ENCODE measurements around the gene GPAT3. TPM values are rescaled to one million over a fixed set of nuclear protein-coding genes. Genes with fewer than 3 reads are reported as not detected.

The GPAT3 gene
- total and polyA plus RNA-seq, 7 donors = 4.6 to 23.1 (median 13.0) TPM

DNA sequence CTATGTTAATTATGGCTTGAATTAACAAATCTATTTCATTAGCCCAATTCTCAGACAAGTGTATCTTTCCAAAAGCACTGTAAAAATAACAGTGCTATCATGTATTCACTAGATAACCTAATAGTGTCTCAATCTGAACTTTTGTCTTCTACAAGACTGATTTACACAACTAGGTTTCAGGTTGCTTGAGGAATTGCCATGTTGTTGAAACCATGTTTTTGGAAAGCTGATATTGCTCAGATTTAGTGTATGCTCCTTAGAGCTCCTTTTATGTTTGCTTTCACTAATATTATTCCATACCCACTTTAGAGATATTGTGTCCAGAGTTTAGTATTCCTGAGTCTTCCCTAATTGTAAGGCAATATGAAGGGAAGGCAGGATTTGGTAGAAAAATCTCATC, 70.6 kb downstream of the GPAT3 start:
- intact Hi-C loops (cut with DNase I) = no loop called here
- DNase-seq = no peak
- Histone ChIP-seq H3K27me3 (no peaks in the 10 kb centered on the region), H3K27ac (peak overlapping the region in 2 of 4 donors; percentile 68 to 71), H3K4me3 (no peak overlapping the region), H3K9me3 (no peaks in the 10 kb centered on the region), H3K4me1 (peaks cover 0 to 32% (median 23%) of the 10 kb centered on the region in 4 donors), H3K36me3 (peaks cover 0 to under 1% (median 0%) of the 10 kb centered on the region in 4 donors)
- TF ChIP-seq, protein P1, sequence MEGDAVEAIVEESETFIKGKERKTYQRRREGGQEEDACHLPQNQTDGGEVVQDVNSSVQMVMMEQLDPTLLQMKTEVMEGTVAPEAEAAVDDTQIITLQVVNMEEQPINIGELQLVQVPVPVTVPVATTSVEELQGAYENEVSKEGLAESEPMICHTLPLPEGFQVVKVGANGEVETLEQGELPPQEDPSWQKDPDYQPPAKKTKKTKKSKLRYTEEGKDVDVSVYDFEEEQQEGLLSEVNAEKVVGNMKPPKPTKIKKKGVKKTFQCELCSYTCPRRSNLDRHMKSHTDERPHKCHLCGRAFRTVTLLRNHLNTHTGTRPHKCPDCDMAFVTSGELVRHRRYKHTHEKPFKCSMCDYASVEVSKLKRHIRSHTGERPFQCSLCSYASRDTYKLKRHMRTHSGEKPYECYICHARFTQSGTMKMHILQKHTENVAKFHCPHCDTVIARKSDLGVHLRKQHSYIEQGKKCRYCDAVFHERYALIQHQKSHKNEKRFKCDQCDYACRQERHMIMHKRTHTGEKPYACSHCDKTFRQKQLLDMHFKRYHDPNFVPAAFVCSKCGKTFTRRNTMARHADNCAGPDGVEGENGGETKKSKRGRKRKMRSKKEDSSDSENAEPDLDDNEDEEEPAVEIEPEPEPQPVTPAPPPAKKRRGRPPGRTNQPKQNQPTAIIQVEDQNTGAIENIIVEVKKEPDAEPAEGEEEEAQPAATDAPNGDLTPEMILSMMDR (IDR thresholded peaks at IDR 0.05) = no peak
- no peak for TF ChIP-seq EP300 (IDR thresholded peaks at IDR 0.05)
- TF ChIP-seq POLR2AphosphoS5 (IDR thresholded peaks at IDR 0.05) = no peak
- TF ChIP-seq POLR2A (IDR thresholded peaks at IDR 0.05) = no peak

DNA sequence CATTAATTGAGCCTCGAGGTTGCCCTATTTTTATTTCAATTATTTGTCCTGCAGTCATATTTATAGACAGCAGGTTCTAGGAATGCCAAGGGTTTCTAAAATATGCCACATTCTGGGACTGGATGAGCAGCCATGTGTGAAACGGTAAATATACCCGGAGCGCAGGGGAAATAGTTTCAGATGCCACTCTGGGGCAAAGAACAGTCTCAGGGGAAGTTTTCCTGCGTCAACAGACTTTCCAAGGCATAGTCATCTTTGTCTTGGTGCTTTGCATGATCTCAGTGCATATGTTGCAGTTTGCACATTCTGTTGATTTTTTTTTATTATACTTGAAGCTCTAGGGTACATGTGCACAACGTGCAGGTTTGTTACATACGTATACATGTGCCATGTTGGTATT, 71.0 kb downstream of the GPAT3 start:
- no peaks in the 10 kb centered on the region for H3K9me3 ChIP-seq
- intact Hi-C loops (cut with DNase I) = no loop called here
- TF ChIP-seq EP300 (IDR thresholded peaks at IDR 0.05) = no peak
- TF ChIP-seq, protein P1 (IDR thresholded peaks at IDR 0.05) = no peak
- no peak for TF ChIP-seq POLR2AphosphoS5 (IDR thresholded peaks at IDR 0.05)
- no peak for TF ChIP-seq POLR2A (IDR thresholded peaks at IDR 0.05)
- peak overlapping the region in 2 of 4 donors; percentile 68 to 71 for H3K27ac ChIP-seq
- H3K4me1 ChIP-seq = peaks cover 0 to 32% (median 23%) of the 10 kb centered on the region in 4 donors
- DNase-seq = no peak
- 62 to 85% methylated on average over 7 of the region's 7 CpGs for WGBS, 2 donors
- no peaks in the 10 kb centered on the region for H3K36me3 ChIP-seq
- H3K27me3 ChIP-seq = no peaks in the 10 kb centered on the region
- H3K4me3 ChIP-seq = no peak overlapping the region

DNA sequence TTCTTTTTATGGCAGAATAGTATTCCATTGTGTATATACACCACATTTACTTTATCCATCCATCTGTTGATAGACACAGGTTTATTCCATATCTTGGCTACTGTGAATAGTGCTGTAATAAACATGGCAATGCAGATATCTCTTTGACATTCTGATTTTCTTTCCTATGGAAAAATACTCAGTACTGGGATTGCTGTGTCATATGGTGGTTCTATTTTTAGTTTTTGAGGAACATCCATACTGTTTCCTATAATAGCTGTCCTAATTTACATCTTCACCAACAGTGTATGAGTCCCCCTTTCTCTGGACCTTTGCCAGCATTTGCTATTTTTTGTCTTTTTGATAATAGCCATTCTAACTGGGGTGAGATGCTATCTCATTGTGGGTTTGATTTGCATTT, 73.5 kb downstream of the GPAT3 start:
- intact Hi-C loops (cut with DNase I) = no loop called here
- Histone ChIP-seq H3K4me3 (no peak overlapping the region), H3K27ac (no peak overlapping the region), H3K27me3 (no peaks in the 10 kb centered on the region), H3K4me1 (peaks cover 0 to 20% (median 13%) of the 10 kb centered on the region in 4 donors), H3K9me3 (peaks cover 0 to 13% (median 5%) of the 10 kb centered on the region in 4 donors), H3K36me3 (no peaks in the 10 kb centered on the region)
- DNase-seq = no peak
- TF ChIP-seq EP300 (IDR thresholded peaks at IDR 0.05) = no peak
- TF ChIP-seq POLR2A (IDR thresholded peaks at IDR 0.05) = no peak
- TF ChIP-seq, protein P1 (IDR thresholded peaks at IDR 0.05) = no peak
- no peak for TF ChIP-seq POLR2AphosphoS5 (IDR thresholded peaks at IDR 0.05)

DNA sequence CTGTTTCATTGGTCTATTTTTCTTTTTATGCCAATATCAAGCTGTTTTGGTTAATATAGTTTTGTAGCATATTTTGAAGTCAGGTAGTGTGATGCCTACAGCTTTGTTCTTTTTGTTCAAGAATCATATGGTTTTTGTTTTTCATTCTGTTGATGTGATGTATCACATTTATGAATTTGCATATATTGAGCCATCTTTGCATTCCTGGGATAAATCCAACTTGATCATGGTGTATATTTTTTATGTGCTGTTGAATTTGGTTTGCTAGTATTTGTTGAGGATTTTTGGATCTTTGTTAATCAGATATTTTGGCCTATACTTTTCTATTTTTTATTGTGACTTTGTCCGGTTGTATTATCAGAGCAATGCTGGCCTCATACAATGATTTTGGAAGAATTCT, 74.8 kb downstream of the GPAT3 start:
- intact Hi-C loops (cut with DNase I) = no loop called here
- Histone ChIP-seq H3K27ac (no peak overlapping the region), H3K4me3 (no peak overlapping the region), H3K27me3 (no peaks in the 10 kb centered on the region), H3K4me1 (peaks cover 0 to 13% (median 6%) of the 10 kb centered on the region in 4 donors), H3K36me3 (no peaks in the 10 kb centered on the region), H3K9me3 (peaks cover 0 to 13% (median 9%) of the 10 kb centered on the region in 4 donors)
- no peak for DNase-seq
- WGBS, 2 donors = 99% methylated on average over 1 of the region's 1 CpG
- TF ChIP-seq POLR2A (IDR thresholded peaks at IDR 0.05) (no peak), POLR2AphosphoS5 (IDR thresholded peaks at IDR 0.05) (no peak), EP300 (IDR thresholded peaks at IDR 0.05) (no peak)
- TF ChIP-seq, protein P1 (IDR thresholded peaks at IDR 0.05) = no peak

DNA sequence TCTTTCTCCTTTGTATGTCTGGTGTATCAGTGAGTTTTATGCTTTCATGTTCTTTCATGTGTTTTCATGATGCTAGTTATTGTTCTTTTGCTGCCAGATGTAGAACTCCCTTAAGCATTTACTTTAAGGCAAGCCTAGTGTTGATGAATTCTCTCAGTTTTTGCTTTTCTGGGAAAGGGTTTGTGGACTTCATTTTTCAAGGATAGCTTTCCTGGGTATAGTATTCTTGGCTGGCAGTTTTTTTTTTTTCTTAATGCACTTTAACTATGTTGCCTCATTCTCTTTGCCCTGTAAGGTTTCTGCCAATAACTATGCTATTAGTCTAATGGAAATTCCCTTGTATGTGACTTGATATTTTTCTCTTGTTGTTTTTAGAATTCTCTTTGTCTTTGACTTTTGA, 77.1 kb downstream of the GPAT3 start:
- DNase-seq = no peak
- intact Hi-C loops (cut with DNase I) = no loop called here
- peaks cover 0 to 13% (median 9%) of the 10 kb centered on the region in 4 donors for H3K9me3 ChIP-seq
- no peaks in the 10 kb centered on the region for H3K27me3 ChIP-seq
- H3K27ac ChIP-seq = no peak overlapping the region
- H3K36me3 ChIP-seq = no peaks in the 10 kb centered on the region
- peaks cover 0 to 8% (median 4%) of the 10 kb centered on the region in 4 donors for H3K4me1 ChIP-seq
- TF ChIP-seq, protein P1 (IDR thresholded peaks at IDR 0.05) = no peak
- TF ChIP-seq EP300 (IDR thresholded peaks at IDR 0.05) (no peak), POLR2A (IDR thresholded peaks at IDR 0.05) (no peak), POLR2AphosphoS5 (IDR thresholded peaks at IDR 0.05) (no peak)
- H3K4me3 ChIP-seq = no peak overlapping the region
